Testis (tissue), 2 donors: ENCODE results near the gene PLA2G3.

Experiments
- CTCF ChIP-seq, 3 experiments: fragments of 450-650 bp in 2 of 3; fragments of 200-600 bp in 1 of 3; sonication (generic) in 1 of 3; IDR thresholded peaks; one replicate each; pipeline ENCODE4 v1.5.1; 2016 to 2019; ENCODE audit warnings: antibody characterized with exemption in 3 of 3, mild to moderate bottlenecking in 2 of 3, moderate library complexity in 1 of 3
- POLR2A ChIP-seq: fragments of 450-650 bp; IDR thresholded peaks from one replicate; pipeline ENCODE4 v1.6.1; 2017; ENCODE audit warnings: antibody characterized with exemption, mild to moderate bottlenecking, moderate library complexity

GRCh38 chr22:31104869-31105268 lies 35.4 kb downstream of the PLA2G3 start:
- TF ChIP-seq POLR2A (no peak), CTCF (IDR thresholded peaks at IDR 0.05) (peak; percentile 24 to 37 (median 33))
